CD8-positive, alpha-beta memory T cell (primary cell): Measurements from ENCODE around the gene NAT8. TPM values are rescaled to one million over a fixed set of nuclear protein-coding genes. Genes with fewer than 3 reads are reported as not detected.
"Not testable (repeated sequence)": the region's sequence is repeated elsewhere in the genome, so short reads cannot be mapped to it uniquely, and the experiment has no call there.

ENCODE experiments used
- CTCF ChIA-PET: fragments of 350-600 bp; sonication (Branson Sonifier 250); formaldehyde crosslinking; loops from one replicate; lab custom pipeline; 2021; ENCODE audit warnings: antibody characterized with exemption; lab: Charles Lee
- POLR2A ChIA-PET: fragments of 350-600 bp; sonication (Branson Sonifier 250); formaldehyde crosslinking; loops from one replicate; lab custom pipeline; 2021; ENCODE audit warnings: antibody characterized with exemption; lab: Charles Lee
- DNase-seq, 5 donors: peaks; one replicate each; pipeline versions ENCODE4 v3.0.0 to v3.0.0-alpha.2; 2020 to 2022; ENCODE audit warnings: mixed read lengths in 1 of 5
- H3K27ac ChIP-seq: one replicate; pipeline ENCODE4 v1.7.0; 2013; ENCODE audit warnings: low read depth, mild to moderate bottlenecking, low read length, moderate library complexity
- H3K27me3 ChIP-seq: 2 replicates; pipeline ENCODE4 v1.7.0; 2013; ENCODE audit warnings: low read length, mild to moderate bottlenecking; ENCODE audit not compliant: insufficient read depth, poor library complexity, severe bottlenecking
- H3K36me3 ChIP-seq: 2 replicates; pipeline ENCODE4 v1.7.0; 2013; ENCODE audit warnings: mild to moderate bottlenecking, low read length, moderate library complexity; ENCODE audit not compliant: insufficient read depth
- H3K4me1 ChIP-seq: 2 replicates; pipeline ENCODE4 v1.7.0; 2013; ENCODE audit warnings: mild to moderate bottlenecking, low read length, moderate library complexity; ENCODE audit not compliant: insufficient read depth
- H3K4me3 ChIP-seq: 2 replicates; pipeline ENCODE4 v1.7.0; 2013; ENCODE audit warnings: mild to moderate bottlenecking, low read length
- H3K9me3 ChIP-seq: 2 replicates; pipeline ENCODE4 v1.7.0; 2013; ENCODE audit warnings: mild to moderate bottlenecking, low read length
- H3K27ac Mint-ChIP-seq, 8 donors: one replicate each; pipeline ENCODE4 v1.8.0; 2020 to 2021; ENCODE audit warnings: mixed read lengths in 8 of 8, mild to moderate bottlenecking in 6 of 8, inconsistent platforms in 3 of 8, moderate library complexity in 3 of 8
- H3K27me3 Mint-ChIP-seq, 2 donors: one replicate each; pipeline ENCODE4 v1.8.0; 2020 to 2021; ENCODE audit warnings: mixed read lengths in 2 of 2, mild to moderate bottlenecking in 1 of 2, moderate library complexity in 1 of 2
- H3K36me3 Mint-ChIP-seq, 3 donors: one replicate each; pipeline ENCODE4 v1.8.0; 2020 to 2021; ENCODE audit warnings: mixed read lengths in 3 of 3, inconsistent platforms in 1 of 3, mild to moderate bottlenecking in 1 of 3
- H3K4me1 Mint-ChIP-seq, 3 donors: one replicate each; pipeline ENCODE4 v1.8.0; 2020 to 2021; ENCODE audit warnings: mixed read lengths in 3 of 3, inconsistent platforms in 1 of 3, mild to moderate bottlenecking in 1 of 3
- H3K4me3 Mint-ChIP-seq, 7 donors: one replicate each; pipeline ENCODE4 v1.8.0; 2020 to 2021; ENCODE audit warnings: mixed read lengths in 7 of 7, mild to moderate bottlenecking in 6 of 7, moderate library complexity in 4 of 7, inconsistent platforms in 2 of 7
- H3K9me3 Mint-ChIP-seq, 5 donors: one replicate each; pipeline ENCODE4 v1.8.0; 2020 to 2022; ENCODE audit warnings: mixed read lengths in 5 of 5, mild to moderate bottlenecking in 3 of 5, moderate library complexity in 2 of 5, inconsistent platforms in 1 of 5
- polyA plus RNA-seq: library from polyadenylated mRNA; unstranded; fragments of 300-500 nt; fragmentation: Illumina TruSeq; gene quantifications from one replicate; pipeline ENCODE4 v1.2.3, GENCODE V29; 2021
- total RNA-seq, 2 experiments: library from RNA; stranded (reverse); gene quantifications; one replicate each; pipeline ENCODE4 v1.2.3, GENCODE V29; 2021

Gene NAT8
- total and polyA plus RNA-seq, 3 experiments from 2014 or later = not detected

GRCh38 chr2:73651591-73652230 is 9.5 kb upstream of the NAT8 start:
- Mint-ChIP-seq H3K36me3 (peaks cover 0 to 4% (median 0%) of the 10 kb centered on the region in 3 donors), H3K9me3 (peaks cover 0 to 3% (median 1%) of the 10 kb centered on the region in 5 donors)
- no peaks in the 10 kb centered on the region for H3K9me3 ChIP-seq

GRCh38 chr2:73647690-73648089 is 5.5 kb upstream of the NAT8 start:
- H3K27me3 ChIP-seq, H3K4me1 Mint-ChIP-seq, H3K9me3 ChIP-seq, DNase-seq, H3K9me3 Mint-ChIP-seq, H3K4me1 ChIP-seq, H3K36me3 ChIP-seq, CTCF ChIA-PET, H3K27ac ChIP-seq, H3K27ac Mint-ChIP-seq, H3K36me3 Mint-ChIP-seq, POLR2A ChIA-PET, H3K4me3 Mint-ChIP-seq, H3K4me3 ChIP-seq: not testable (repeated sequence)
- peaks cover 10 to 35% of the 10 kb centered on the region in 2 donors for H3K27me3 Mint-ChIP-seq

More at GRCh38 chr2:73651591-73652230, 9.5 kb upstream of the NAT8 start:
- POLR2A ChIA-PET = no interaction called here
- no peak for DNase-seq
- H3K27me3 Mint-ChIP-seq = peaks cover 0 to 13% of the 10 kb centered on the region in 2 donors
- Histone ChIP-seq H3K36me3 (no peaks in the 10 kb centered on the region), H3K4me3 (no peak overlapping the region), H3K27me3 (no peaks in the 10 kb centered on the region), H3K27ac (no peak overlapping the region), H3K4me1 (no peaks in the 10 kb centered on the region)
- H3K4me1 Mint-ChIP-seq = no peaks in the 10 kb centered on the region
- H3K27ac Mint-ChIP-seq = no peak overlapping the region
- no peak overlapping the region for H3K4me3 Mint-ChIP-seq
- CTCF ChIA-PET = no interaction called here

GRCh38 chr2:73641767-73642062 is 507 bp downstream of the NAT8 start:
- Mint-ChIP-seq H3K36me3 (peaks cover 0 to 7% (median 0%) of the 10 kb centered on the region in 3 donors), H3K9me3 (peaks cover 0 to 8% (median 4%) of the 10 kb centered on the region in 5 donors), H3K27me3 (peaks cover 19 to 47% of the 10 kb centered on the region in 2 donors), H3K4me3 (no peak overlapping the region), H3K27ac (no peak overlapping the region), H3K4me1 (peaks cover 0 to 1% (median 0%) of the 10 kb centered on the region in 3 donors)
- no peaks in the 10 kb centered on the region for H3K27me3 ChIP-seq
- H3K27ac ChIP-seq = no peak overlapping the region
- no peak overlapping the region for H3K4me3 ChIP-seq
- DNase-seq = no peak
- no peaks in the 10 kb centered on the region for H3K36me3 ChIP-seq
- H3K9me3 ChIP-seq = no peaks in the 10 kb centered on the region
- H3K4me1 ChIP-seq = no peaks in the 10 kb centered on the region
- POLR2A ChIA-PET = no interaction called here
- CTCF ChIA-PET = no interaction called here

DNA sequence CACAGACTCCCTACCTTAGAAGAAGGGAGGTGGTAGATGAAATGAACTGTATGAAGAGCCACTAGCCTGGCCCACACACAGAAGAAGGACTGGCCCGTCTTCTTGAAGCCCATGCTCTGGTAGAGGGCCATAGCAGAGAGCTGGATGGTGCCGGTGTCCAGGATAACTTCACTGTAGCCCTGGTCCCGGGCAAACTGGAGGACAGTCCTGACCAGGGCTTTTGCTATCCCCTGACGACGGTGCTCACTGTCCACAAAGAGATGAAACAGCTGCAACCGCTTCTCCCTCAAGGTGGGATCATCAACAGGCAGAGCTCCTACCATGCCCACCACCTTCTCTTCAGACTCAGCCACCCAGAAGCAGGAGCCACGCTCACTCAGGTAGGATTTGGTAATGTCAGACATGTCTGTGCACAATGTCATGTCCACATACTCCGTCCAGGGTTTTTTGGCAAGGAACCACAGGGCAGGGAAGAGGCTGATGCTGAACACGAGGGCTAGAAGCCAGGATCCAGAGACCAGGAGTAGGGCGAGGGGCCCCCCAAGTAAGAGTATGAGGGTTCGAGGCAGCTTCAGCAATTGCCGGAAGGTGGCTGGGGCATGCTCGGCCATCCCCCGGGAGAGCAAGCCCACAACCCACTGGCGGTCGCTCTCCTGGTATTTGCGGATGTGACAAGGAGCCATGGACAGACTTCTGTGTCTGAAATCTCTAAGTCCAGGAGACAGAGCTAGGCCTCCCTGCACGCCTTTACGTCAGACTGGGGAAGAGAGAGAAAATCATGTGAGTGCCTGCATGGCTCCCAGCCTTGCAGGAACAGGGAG is 1.1 kb downstream of the NAT8 start:
- Histone ChIP-seq H3K4me3 (no peak overlapping the region), H3K27me3 (no peaks in the 10 kb centered on the region), H3K36me3 (no peaks in the 10 kb centered on the region), H3K4me1 (no peaks in the 10 kb centered on the region), H3K27ac (no peak overlapping the region), H3K9me3 (no peaks in the 10 kb centered on the region)
- ChIA-PET CTCF (no interaction called here), POLR2A (no interaction called here)
- DNase-seq = no peak
- H3K4me1 Mint-ChIP-seq = peaks cover 0 to 1% (median 0%) of the 10 kb centered on the region in 3 donors
- no peak overlapping the region for H3K4me3 Mint-ChIP-seq
- no peak overlapping the region for H3K27ac Mint-ChIP-seq
- H3K27me3 Mint-ChIP-seq = peaks cover 22 to 41% of the 10 kb centered on the region in 2 donors
- H3K9me3 Mint-ChIP-seq = peaks cover 0 to 8% (median 4%) of the 10 kb centered on the region in 5 donors
- H3K36me3 Mint-ChIP-seq = peaks cover 0 to 7% (median 0%) of the 10 kb centered on the region in 3 donors

- no peak overlapping the region for H3K4me3 Mint-ChIP-seq
- Histone ChIP-seq H3K36me3 (no peaks in the 10 kb centered on the region), H3K27ac (no peak overlapping the region), H3K4me1 (no peaks in the 10 kb centered on the region), H3K9me3 (no peaks in the 10 kb centered on the region), H3K4me3 (no peak overlapping the region), H3K27me3 (no peaks in the 10 kb centered on the region)
- peaks cover 0 to 1% (median 0%) of the 10 kb centered on the region in 3 donors for H3K4me1 Mint-ChIP-seq
- ChIA-PET POLR2A (no interaction called here), CTCF (no interaction called here)
- no peak overlapping the region for H3K27ac Mint-ChIP-seq
- peaks cover 0 to 8% (median 4%) of the 10 kb centered on the region in 5 donors for H3K9me3 Mint-ChIP-seq
- H3K27me3 Mint-ChIP-seq = peaks cover 19 to 39% of the 10 kb centered on the region in 2 donors
- H3K36me3 Mint-ChIP-seq = peaks cover 0 to 7% (median 0%) of the 10 kb centered on the region in 3 donors
- no peak for DNase-seq
These were observed 1.7 kb downstream of the NAT8 start for GRCh38 chr2:73640511-73640911.

DNA sequence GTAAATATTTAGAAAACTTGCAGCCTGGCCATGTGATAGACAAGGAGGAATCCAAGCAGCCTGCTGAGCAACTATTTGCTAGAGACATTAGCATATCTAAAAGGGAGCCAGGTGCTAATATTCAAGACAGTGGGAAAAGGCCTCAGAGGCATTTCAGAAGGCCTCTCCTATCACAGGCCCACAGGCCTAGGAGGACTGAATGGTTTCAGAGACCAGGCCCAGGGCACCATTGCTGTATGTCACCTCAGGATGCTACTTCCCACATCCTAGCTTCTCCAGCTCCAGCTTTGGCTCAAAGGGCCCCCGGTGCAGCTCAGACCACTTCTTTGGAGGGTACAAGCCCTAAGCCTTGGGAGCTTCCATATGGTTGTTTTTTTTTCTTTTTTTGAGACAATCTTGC is 3.8 kb downstream of the NAT8 start:
- Mint-ChIP-seq H3K9me3 (peaks cover 0 to 8% (median 4%) of the 10 kb centered on the region in 5 donors), H3K27ac (no peak overlapping the region), H3K36me3 (peaks cover 0 to 7% (median 0%) of the 10 kb centered on the region in 3 donors), H3K4me3 (no peak overlapping the region), H3K27me3 (peaks cover 13 to 24% of the 10 kb centered on the region in 2 donors), H3K4me1 (no peaks in the 10 kb centered on the region)
- ChIA-PET CTCF (no interaction called here), POLR2A (no interaction called here)
- no peaks in the 10 kb centered on the region for H3K36me3 ChIP-seq
- no peaks in the 10 kb centered on the region for H3K27me3 ChIP-seq
- no peaks in the 10 kb centered on the region for H3K4me1 ChIP-seq
- no peak overlapping the region for H3K4me3 ChIP-seq
- no peak overlapping the region for H3K27ac ChIP-seq
- H3K9me3 ChIP-seq = no peaks in the 10 kb centered on the region
- no peak for DNase-seq

DNA sequence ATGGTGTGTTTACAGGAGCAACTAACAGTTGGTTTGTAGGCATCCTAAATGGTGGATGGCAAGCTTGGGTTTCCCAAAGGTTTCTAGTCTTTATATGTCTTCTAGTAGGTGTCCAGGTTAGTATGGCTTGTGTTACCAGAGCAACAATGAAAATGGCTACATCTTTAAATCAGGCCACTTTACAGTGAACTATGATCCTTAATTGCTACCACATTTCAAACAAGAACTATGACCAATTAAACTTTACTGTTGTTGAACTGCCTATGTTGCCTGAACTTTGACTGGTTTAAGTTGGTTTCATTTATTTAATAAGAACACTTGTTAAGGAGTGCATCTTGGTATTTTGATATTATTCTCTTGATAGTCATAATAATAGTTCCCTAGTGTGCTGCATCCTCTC is 5.2 kb downstream of the NAT8 start:
- CTCF ChIA-PET, POLR2A ChIA-PET, H3K36me3 ChIP-seq, H3K4me3 Mint-ChIP-seq, H3K9me3 ChIP-seq, H3K9me3 Mint-ChIP-seq, H3K4me3 ChIP-seq, H3K36me3 Mint-ChIP-seq, H3K27me3 ChIP-seq, H3K4me1 ChIP-seq, H3K4me1 Mint-ChIP-seq, H3K27ac Mint-ChIP-seq, DNase-seq, H3K27ac ChIP-seq: not testable (repeated sequence)
- H3K27me3 Mint-ChIP-seq = peaks cover 11 to 16% of the 10 kb centered on the region in 2 donors

GRCh38 chr2:73630662-73631266 is 11.5 kb downstream of the NAT8 start:
- peaks cover 0 to 12% (median 8%) of the 10 kb centered on the region in 5 donors for H3K9me3 Mint-ChIP-seq
- H3K27ac Mint-ChIP-seq, H3K9me3 ChIP-seq, H3K36me3 ChIP-seq, H3K4me1 ChIP-seq, H3K4me3 ChIP-seq, CTCF ChIA-PET, H3K4me3 Mint-ChIP-seq, POLR2A ChIA-PET, H3K27me3 ChIP-seq, H3K27ac ChIP-seq, H3K4me1 Mint-ChIP-seq: not testable (repeated sequence)
- H3K36me3 Mint-ChIP-seq = peaks cover 0 to 14% (median 1%) of the 10 kb centered on the region in 3 donors
- peak in 1 of 5 donors; percentile 2 for DNase-seq
- H3K27me3 Mint-ChIP-seq = peaks cover 5 to 13% of the 10 kb centered on the region in 2 donors
